ENCODE results near the gene HDDC3.

The HDDC3 gene

DNA sequence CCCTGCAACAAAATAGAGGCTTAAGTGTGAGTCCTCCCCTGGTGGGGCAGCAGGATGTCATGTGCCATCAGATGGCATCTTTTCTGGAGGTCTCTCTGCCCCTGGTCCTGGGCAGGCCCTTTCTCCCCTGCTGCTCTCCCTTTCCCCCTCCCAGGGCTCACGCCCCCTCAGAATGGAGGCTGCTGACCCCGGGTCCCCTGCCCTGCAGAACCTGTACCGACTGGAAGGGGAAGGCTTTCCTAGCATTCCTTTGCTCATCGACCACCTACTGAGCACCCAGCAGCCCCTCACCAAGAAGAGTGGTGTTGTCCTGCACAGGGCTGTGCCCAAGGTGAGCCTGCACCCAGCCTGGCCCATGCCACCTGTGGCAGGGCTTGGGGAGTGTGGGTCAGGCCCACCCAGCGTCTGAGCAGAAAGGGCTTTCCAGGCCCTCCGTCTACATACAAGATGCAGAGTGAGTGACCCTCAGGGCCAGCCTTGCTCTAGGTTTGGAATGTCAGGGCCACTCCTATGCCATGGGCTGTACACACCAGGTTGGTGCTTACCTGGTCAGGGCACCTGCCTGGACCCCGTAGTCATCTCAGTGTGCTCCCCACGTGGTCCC lies 40.9 kb downstream of the HDDC3 start:
- DNase-seq (ENCODE audit: low read depth) = no peak

DNA sequence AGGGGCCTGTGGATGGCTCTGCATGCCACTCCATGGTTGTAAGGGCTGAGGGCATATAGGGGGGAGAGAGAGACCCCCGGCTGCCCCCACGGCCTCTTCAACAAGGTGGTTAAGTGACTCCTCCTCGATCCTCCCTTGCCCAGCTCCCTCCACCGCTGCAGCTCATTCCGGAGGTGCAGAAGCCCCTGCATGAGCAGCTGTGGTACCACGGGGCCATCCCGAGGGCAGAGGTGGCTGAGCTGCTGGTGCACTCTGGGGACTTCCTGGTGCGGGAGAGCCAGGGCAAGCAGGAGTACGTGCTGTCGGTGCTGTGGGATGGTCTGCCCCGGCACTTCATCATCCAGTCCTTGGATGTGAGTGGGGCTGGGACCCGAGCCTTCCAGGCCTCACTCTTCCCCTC lies 41.5 kb downstream of the HDDC3 start:
- DNase-seq (ENCODE audit: low read depth) = no peak

DNA sequence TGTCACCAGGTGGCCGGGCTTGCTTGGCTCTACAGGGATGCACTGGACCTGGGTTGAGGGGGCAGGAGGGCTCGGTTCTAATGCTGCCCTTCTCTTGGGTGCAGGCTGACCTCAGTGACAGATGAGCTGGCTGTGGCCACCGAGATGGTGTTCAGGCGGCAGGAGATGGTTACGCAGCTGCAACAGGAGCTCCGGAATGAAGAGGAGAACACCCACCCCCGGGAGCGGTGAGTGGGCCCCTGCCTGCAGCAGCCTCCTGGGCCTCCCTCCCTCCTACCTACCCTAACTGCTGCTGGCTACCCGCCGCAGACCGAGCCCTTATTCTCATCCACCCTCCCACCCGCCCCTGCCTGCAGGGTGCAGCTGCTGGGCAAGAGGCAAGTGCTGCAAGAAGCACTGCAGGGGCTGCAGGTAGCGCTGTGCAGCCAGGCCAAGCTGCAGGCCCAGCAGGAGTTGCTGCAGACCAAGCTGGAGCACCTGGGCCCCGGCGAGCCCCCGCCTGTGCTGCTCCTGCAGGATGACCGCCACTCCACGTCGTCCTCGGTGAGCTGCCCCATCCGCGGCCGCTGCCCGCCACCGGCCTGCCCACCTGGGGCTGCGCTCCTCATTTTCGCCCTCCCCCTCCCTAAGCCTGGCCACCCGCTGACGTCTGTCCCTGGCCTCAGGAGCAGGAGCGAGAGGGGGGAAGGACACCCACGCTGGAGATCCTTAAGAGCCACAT lies 42.5 kb downstream of the HDDC3 start:
- DNase-seq (ENCODE audit: low read depth) = no peak

GRCh38 chr15:90889313-90889730 lies 43.0 kb downstream of the HDDC3 start:
- DNase-seq (ENCODE audit: low read depth) = no peak

DNA sequence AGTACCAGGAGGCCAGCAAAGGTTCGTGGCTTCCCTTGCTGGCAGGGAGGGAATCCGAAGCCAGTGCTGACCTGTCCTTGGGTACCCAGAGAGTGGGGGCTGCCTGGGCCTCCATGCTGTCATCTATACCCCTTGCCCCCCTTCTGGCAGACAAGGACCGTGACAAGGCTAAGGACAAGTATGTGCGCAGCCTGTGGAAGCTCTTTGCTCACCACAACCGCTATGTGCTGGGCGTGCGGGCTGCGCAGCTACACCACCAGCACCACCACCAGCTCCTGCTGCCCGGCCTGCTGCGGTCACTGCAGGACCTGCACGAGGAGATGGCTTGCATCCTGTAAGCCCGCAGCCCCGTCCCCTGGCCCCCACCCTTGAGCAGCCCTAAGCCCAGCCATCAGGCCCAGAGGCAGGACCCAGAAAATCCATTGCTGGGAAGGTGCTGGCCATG lies 45.3 kb downstream of the HDDC3 start:
- no peak for DNase-seq (ENCODE audit: low read depth)

DNA sequence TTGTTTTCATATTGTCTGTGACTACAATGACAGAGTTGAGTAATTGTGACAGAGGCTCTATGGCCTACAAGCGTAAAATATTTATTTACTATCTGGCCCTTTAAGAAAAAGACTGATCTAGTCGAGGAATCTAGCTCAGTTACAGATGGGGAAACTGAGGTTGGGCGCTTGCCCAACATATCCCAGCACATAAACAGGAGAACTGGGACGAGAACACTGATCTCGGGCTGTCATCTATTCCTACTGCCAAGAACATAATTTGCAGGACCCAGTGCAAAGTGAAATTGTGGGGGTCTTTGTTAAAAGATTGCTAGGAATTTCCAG lies 46.1 kb downstream of the HDDC3 start:
- DNase-seq (ENCODE audit: low read depth) = no peak

DNA sequence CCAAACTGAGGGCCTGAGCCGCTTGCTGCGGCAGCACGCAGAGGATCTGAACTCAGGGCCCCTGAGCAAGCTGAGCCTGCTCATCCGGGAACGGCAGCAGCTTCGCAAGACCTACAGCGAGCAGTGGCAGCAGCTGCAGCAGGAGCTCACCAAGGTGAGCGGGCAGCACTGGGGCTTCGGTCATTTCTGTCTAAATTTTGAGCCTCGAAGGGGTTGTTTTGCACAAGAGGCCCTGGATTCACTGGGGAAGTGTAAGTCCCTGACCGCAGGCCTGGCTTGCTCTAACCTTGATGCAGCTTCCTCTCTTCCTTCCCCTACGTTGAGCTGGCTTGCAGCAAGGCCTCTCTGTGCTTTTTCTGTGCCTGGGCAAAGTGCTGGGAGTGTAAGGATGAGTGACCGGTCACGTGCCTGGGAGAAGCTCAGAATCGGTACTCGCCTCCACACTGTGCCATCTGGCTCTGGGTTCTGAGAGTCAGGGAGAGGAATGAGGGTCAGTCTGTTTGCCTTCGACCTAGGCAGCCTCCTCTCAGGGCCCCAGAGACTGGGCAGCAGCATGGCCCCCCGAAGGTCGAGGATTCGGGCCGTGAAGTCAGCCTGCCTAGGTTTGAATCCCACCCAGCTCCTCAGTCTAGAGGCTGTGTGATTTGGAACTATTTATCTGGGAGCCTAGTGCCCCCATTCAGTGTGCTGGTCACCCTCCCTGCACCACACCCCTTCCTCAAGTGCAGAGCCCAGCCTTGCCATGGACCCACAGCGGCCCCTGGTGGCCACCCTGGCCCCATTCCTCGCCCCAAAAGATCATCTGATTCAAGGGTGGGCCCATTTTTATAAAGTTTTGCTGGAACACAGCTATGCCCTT lies 46.7 kb downstream of the HDDC3 start:
- DNase-seq (ENCODE audit: low read depth) = peak; percentile 53

DNA sequence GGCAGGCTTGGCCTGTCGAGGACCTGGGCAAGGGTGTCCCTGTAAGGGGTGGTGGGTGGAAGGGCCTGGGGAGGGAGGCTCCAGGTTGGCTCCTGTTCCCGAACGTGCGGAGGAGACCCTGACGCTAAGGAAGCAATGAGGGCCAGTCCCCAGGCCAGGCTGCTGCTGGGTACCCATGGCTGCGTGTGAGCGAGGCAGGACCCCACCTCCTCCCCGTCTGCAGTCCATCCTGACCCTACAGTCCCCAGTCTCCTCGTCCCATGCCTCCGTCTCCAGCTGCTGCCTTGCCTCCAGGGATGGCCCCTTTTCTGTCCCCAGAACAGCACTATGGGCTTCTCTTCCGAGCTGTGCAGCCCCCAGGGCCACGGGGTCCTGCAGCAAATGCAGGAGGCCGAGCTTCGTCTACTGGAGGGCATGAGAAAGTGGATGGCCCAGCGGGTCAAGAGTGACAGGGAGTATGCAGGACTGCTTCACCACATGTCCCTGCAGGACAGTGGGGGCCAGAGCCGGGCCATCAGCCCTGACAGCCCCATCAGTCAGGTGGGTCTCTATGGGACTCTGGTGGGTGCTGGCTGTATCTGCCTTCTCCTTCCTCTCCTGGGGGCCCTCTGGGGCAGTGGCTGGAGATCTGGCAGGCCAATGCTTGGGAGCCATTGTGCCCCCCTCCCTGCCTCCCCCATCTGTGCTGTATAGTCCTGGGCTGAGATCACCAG lies 47.5 kb downstream of the HDDC3 start:
- DNase-seq (ENCODE audit: low read depth) = no peak

GRCh38 chr15:90883976-90884718 lies 48.2 kb downstream of the HDDC3 start, which contains the start of gene FES:
FES (plus strand) TSS chr15:90884504; CDS start chr15:90885046, 542 bp downstream.
- DNase-seq (ENCODE audit: low read depth) = no peak

DNA sequence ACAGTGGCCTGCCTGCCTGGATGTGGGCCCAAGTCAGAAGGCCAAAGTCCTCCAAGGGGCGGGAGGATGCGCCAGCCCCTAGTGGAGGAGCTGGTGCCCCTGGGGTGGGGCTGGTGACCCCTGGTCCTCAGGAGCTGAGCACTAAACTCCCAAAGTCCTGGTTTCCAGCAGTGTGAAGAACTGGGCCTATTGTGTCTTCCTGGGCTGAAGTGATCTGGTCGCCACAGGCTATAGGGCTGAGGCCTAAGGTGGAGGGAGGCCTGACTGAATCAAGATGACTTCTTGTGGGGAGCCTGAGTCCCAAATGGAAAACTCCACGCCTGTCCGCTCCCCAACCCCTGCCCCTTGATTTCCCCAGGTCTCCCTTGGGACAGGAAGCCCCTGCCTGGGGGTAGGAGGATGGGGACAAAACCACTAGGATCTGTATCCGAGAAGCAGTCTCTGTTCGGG lies 48.8 kb downstream of the HDDC3 start:
- DNase-seq (ENCODE audit: low read depth) = no peak

- DNase-seq (ENCODE audit: low read depth) = no peak
These were observed 49.4 kb downstream of the HDDC3 start for GRCh38 chr15:90882781-90883525.

DNA sequence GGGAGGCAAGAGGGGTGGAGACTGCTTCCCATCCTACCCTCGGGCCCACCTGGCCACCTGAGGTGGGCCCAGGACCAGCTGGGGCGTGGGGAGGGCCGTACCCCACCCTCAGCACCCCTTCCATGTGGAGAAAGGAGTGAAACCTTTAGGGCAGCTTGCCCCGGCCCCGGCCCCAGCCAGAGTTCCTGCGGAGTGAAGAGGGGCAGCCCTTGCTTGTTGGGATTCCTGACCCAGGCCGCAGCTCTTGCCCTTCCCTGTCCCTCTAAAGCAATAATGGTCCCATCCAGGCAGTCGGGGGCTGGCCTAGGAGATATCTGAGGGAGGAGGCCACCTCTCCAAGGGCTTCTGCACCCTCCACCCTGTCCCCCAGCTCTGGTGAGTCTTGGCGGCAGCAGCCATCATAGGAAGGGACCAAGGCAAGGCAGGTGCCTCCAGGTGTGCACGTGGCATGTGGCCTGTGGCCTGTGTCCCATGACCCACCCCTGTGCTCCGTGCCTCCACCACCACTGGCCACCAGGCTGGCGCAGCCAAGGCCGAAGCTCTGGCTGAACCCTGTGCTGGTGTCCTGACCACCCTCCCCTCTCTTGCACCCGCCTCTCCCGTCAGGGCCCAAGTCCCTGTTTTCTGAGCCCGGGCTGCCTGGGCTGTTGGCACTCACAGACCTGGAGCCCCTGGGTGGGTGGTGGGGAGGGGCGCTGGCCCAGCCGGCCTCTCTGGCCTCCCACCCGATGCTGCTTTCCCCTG lies 50.2 kb downstream of the HDDC3 start:
- no peak for DNase-seq (ENCODE audit: low read depth)

GRCh38 chr15:90881181-90881977 lies 51.0 kb downstream of the HDDC3 start:
- DNase-seq (ENCODE audit: low read depth) = no peak

GRCh38 chr15:90880381-90881145 lies 51.8 kb downstream of the HDDC3 start:
- no peak for DNase-seq (ENCODE audit: low read depth)
